22Rv1 (cell line): ENCODE results near the gene CNTN4.
"Not testable (repeated sequence)": the region's sequence is repeated elsewhere in the genome, so short reads cannot be mapped to it uniquely, and the experiment has no call there.

Source experiments
- H3K27ac ChIP-seq: fragments of 450-650 bp; 2 replicates; pipeline ENCODE4 v1.5.1; 2017
- CTCF ChIP-seq: fragments of 450-650 bp; IDR thresholded peaks from 2 replicates; pipeline ENCODE4 v1.5.1; 2017; ENCODE audit warnings: mild to moderate bottlenecking
- ZFX ChIP-seq: fragments of 450-650 bp; IDR thresholded peaks from 2 replicates; pipeline ENCODE4 v1.6.1; 2017; ENCODE audit warnings: antibody characterized with exemption, borderline replicate concordance

Gene CNTN4

GRCh38 chr3:2098398-2099027 lies at the start of gene CNTN4:
Gene CNTN4, plus strand, starts transcription at chr3:2098866.
- TF ChIP-seq CTCF (peak; percentile 39), ZFX (no peak)
- H3K27ac ChIP-seq: peak within 1 kb of the TSS; percentile 27; the same call in 1 of the 2 replicates

- no peak overlapping the region for H3K27ac ChIP-seq
- TF ChIP-seq ZFX (no peak), CTCF (no peak)
Measured at GRCh38 chr3:2061360-2061759, 37.3 kb upstream of the CNTN4 start.

- no peak overlapping the region for H3K27ac ChIP-seq
- TF ChIP-seq CTCF (no peak), ZFX (no peak)
Measured at GRCh38 chr3:2071531-2071930, 27.1 kb upstream of the CNTN4 start.

- TF ChIP-seq CTCF (no peak), ZFX (no peak)
- no peak overlapping the region for H3K27ac ChIP-seq
Measured at GRCh38 chr3:2078821-2079220, 19.8 kb upstream of the CNTN4 start.

GRCh38 chr3:2082871-2083480 lies 15.7 kb upstream of the CNTN4 start:
- no peak overlapping the region for H3K27ac ChIP-seq
- no peak for TF ChIP-seq CTCF
- TF ChIP-seq ZFX: no peak

- not testable (repeated sequence) for H3K27ac ChIP-seq
Measured at GRCh38 chr3:2083558-2083957, 15.1 kb upstream of the CNTN4 start.

- no peak for TF ChIP-seq ZFX
- TF ChIP-seq CTCF: no peak
- H3K27ac ChIP-seq: no peak overlapping the region
Measured at GRCh38 chr3:2090095-2090911, 8.4 kb upstream of the CNTN4 start.
